HEK293T (cell line): ENCODE measurements around the gene S1PR4.

Experiments used
- HDGF ChIP-seq: fragments of 450-650 bp; IDR thresholded peaks from 2 replicates; pipeline ENCODE4 v1.6.1; 2017; ENCODE audit warnings: antibody characterized with exemption, borderline replicate concordance
- SP1 ChIP-seq: fragments of 450-650 bp; IDR thresholded peaks from 2 replicates; pipeline ENCODE4 v1.6.1; 2017

GRCh38 chr19:3190470-3190770, 11.9 kb downstream of the S1PR4 start:
- TF ChIP-seq HDGF = no peak
- no peak for TF ChIP-seq SP1
